Muscle layer of duodenum (tissue), 2 donors: ENCODE measurements around the gene GPR78.

Source experiments
- H3K27ac ChIP-seq: one replicate; pipeline ENCODE4 v1.7.0; 2013; ENCODE audit warnings: mild to moderate bottlenecking, low read length
- H3K27me3 ChIP-seq: one replicate; pipeline ENCODE4 v1.7.0; 2013; ENCODE audit warnings: low read depth, mild to moderate bottlenecking, control low read depth, low read length
- H3K36me3 ChIP-seq, 2 donors: one replicate each; pipeline ENCODE4 v1.7.0; 2013; ENCODE audit warnings: low read length in 2 of 2, control low read depth in 1 of 2, mild to moderate bottlenecking in 1 of 2; ENCODE audit not compliant: insufficient read depth in 2 of 2, control insufficient read depth in 1 of 2
- H3K4me1 ChIP-seq, 2 donors: one replicate each; pipeline ENCODE4 v1.7.0; 2013; ENCODE audit warnings: low read length in 2 of 2, mild to moderate bottlenecking in 2 of 2, control low read depth in 1 of 2, moderate library complexity in 1 of 2; ENCODE audit not compliant: insufficient read depth in 2 of 2, control insufficient read depth in 1 of 2
- H3K4me3 ChIP-seq, 2 donors: one replicate each; pipeline ENCODE4 v1.7.0; 2013; ENCODE audit warnings: low read length in 2 of 2, low read depth in 1 of 2, mild to moderate bottlenecking in 1 of 2
- H3K9me3 ChIP-seq, 2 donors: one replicate each; pipeline ENCODE4 v1.7.0; 2013; ENCODE audit warnings: low read length in 2 of 2, control low read depth in 1 of 2, mild to moderate bottlenecking in 1 of 2; ENCODE audit not compliant: control insufficient read depth in 1 of 2
- donor health status: healthy.

The GPR78 gene

DNA sequence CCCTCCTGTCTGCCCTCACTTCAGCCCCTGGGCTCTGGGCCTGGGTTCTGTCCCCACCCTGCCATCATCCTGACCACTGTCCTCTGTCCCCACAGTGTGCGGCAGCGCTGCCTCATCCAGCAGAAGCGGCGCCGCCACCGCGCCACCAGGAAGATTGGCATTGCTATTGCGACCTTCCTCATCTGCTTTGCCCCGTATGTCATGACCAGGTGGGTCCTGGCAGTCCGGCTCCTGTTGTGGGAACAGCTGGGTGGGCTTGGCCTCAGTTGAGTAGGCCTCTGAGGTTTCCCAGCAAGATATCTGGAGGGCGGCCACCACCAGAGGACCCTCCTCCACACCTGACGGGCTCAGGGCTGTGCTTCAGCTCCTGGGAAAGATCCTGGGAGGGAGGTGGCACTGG, 2.2 kb downstream of the GPR78 start:
- no peaks in the 10 kb centered on the region for H3K9me3 ChIP-seq
- H3K27ac ChIP-seq: no peak overlapping the region
- no peaks in the 10 kb centered on the region for H3K36me3 ChIP-seq
- H3K4me1 ChIP-seq: no peaks in the 10 kb centered on the region
- peaks cover 7% of the 10 kb centered on the region for H3K27me3 ChIP-seq
- no peak overlapping the region for H3K4me3 ChIP-seq

DNA sequence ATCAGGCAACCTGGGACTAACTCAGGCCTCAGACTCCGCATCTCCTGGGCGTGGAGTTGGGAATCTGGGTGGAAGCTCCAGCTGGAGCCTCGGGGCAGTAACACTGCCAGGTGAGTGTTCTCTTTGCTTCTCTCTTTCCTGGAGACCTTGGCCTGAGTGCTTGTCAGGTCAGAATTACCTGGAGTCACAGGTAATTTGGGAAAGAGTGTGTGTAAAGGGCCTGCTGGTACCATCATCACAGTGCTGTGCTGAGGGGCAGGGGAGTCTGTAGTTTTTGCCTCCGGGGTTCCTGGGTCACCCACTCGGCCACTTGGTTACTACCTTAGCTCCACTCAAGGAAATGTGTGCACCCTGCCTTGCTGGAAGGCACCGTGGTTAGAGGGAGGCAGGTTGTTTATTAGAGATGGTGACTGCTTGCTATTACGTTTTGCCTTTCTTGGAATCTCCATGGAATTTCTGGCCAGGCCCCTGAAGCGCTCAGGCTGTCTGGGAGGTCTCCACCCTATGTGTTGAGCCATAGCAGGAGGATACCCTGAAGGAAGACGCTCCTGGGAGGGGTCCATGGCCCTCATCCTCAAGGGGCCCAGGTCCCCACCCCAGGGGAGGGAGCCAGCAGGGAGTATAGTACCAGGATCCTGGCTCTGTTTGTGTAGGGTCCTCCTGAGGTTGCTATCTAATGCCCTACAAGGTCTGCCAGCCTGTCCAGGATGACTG, 2.9 kb downstream of the GPR78 start:
- Histone ChIP-seq H3K4me3 (no peak overlapping the region), H3K27ac (no peak overlapping the region), H3K4me1 (no peaks in the 10 kb centered on the region), H3K27me3 (peaks cover 7% of the 10 kb centered on the region), H3K9me3 (no peaks in the 10 kb centered on the region), H3K36me3 (no peaks in the 10 kb centered on the region)

GRCh38 chr4:8583655-8584025, 3.4 kb downstream of the GPR78 start:
- no peak overlapping the region for H3K4me3 ChIP-seq
- no peak overlapping the region for H3K27ac ChIP-seq
- no peaks in the 10 kb centered on the region for H3K36me3 ChIP-seq
- H3K27me3 ChIP-seq: peaks cover 7% of the 10 kb centered on the region
- H3K4me1 ChIP-seq: no peaks in the 10 kb centered on the region
- no peaks in the 10 kb centered on the region for H3K9me3 ChIP-seq

- Histone ChIP-seq H3K27ac (no peak overlapping the region), H3K4me1 (no peaks in the 10 kb centered on the region), H3K27me3 (peaks cover 7% of the 10 kb centered on the region), H3K4me3 (no peak overlapping the region), H3K36me3 (no peaks in the 10 kb centered on the region), H3K9me3 (no peaks in the 10 kb centered on the region)
Measured at GRCh38 chr4:8585186-8585585, 5.0 kb downstream of the GPR78 start.

DNA sequence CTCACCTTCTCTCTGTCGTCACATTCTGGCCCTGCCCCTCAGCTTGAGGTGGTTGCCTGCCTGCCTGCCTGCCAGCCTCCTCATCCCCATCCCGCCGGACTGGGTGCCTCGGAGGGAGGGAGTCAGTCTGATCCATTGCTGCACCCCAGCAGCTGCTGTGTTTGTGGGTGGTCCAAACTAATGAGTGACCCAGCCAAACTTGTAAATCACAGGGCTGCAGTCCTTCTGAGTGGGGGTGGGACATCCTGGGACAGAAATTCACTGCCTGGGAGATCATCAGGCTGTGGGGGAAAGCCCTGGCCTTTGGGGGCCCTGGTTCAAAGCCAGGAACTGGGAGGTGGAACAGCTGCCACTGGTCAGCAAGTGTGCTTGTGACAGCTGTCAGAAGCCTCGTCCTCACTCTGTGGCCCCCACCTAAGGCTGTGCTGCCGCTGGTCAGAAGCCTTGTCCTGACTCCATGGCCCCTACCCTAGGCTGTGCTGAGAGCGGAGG, 5.6 kb downstream of the GPR78 start:
- no peak overlapping the region for H3K27ac ChIP-seq
- no peaks in the 10 kb centered on the region for H3K9me3 ChIP-seq
- H3K4me3 ChIP-seq: no peak overlapping the region
- H3K27me3 ChIP-seq: peaks cover 7% of the 10 kb centered on the region
- H3K4me1 ChIP-seq: no peaks in the 10 kb centered on the region
- no peaks in the 10 kb centered on the region for H3K36me3 ChIP-seq

DNA sequence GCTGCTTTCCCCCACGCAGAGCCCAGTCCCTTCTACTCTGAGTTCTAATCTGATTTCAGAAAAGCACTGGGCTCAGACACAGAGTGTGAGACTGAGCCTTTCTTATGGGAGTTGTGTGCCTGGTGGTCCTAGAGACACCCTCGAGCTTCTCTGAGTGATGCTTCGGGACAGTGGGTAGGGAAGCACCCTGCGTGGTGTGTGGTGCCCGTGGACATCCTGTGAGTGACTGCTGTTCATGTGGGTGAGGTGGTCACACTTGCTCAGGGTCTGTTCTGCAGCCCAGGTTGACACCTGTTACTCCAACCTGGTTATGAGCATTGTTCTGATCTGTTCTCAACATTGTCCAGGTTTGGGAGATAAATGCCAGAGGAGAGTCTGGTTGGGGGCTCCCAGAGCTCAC, 6.1 kb downstream of the GPR78 start:
- H3K27ac ChIP-seq: no peak overlapping the region
- H3K36me3 ChIP-seq: no peaks in the 10 kb centered on the region
- H3K4me1 ChIP-seq: no peaks in the 10 kb centered on the region
- no peak overlapping the region for H3K4me3 ChIP-seq
- H3K9me3 ChIP-seq: no peaks in the 10 kb centered on the region
- peaks cover 7% of the 10 kb centered on the region for H3K27me3 ChIP-seq

GRCh38 chr4:8586671-8587468, 6.7 kb downstream of the GPR78 start:
- Histone ChIP-seq H3K36me3 (no peaks in the 10 kb centered on the region), H3K4me1 (no peaks in the 10 kb centered on the region), H3K4me3 (no peak overlapping the region), H3K27me3 (peaks cover 7% of the 10 kb centered on the region), H3K27ac (no peak overlapping the region), H3K9me3 (no peaks in the 10 kb centered on the region)

DNA sequence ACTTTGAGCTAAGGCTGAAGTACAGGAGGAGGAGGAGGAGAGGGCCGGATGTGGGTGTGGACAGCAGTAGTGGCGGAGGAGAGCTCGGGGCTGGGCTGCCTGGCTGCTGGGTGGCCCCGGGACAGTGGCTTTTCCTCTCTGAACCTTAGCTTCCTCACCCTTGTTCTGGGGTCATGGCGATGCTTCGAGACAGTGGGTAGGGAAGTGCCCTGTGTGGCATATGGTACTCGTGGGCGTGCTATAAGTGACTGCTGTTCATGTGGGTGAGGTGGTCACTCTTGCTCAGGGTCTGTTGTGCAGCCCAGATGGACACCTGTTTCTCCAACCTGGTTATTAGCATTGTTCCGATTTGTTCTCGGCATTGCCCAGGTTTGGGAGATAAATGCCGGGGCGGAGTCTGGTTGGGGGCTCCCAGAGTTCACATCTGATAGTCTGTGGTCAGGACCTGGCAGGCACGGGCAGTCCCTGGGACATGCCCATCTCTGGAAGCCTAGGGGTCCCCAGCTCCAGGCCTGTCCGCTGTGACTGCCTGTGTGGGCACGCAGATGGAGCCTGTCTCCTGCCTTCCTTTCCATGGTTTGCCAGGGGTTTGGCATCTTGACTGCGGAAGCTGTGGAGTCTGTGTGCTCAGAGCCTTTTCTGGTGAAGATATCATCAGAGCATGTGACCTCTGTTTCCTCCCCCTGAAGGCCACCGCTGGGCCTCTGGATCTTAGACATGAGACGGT, 7.4 kb downstream of the GPR78 start:
- Histone ChIP-seq H3K4me1 (peaks cover 0 to 4% of the 10 kb centered on the region in 2 donors), H3K36me3 (no peaks in the 10 kb centered on the region), H3K9me3 (no peaks in the 10 kb centered on the region), H3K27me3 (peaks cover 7% of the 10 kb centered on the region), H3K4me3 (no peak overlapping the region), H3K27ac (no peak overlapping the region)

GRCh38 chr4:8588196-8588470, 7.9 kb downstream of the GPR78 start:
- peaks cover 10% of the 10 kb centered on the region for H3K27me3 ChIP-seq

GRCh38 chr4:8589336-8589735, 9.1 kb downstream of the GPR78 start:
- Histone ChIP-seq H3K36me3 (no peaks in the 10 kb centered on the region), H3K27ac (no peak overlapping the region), H3K4me3 (no peak overlapping the region), H3K4me1 (peaks cover 0 to 12% of the 10 kb centered on the region in 2 donors), H3K9me3 (no peaks in the 10 kb centered on the region), H3K27me3 (peaks cover 22% of the 10 kb centered on the region)

More at GRCh38 chr4:8588196-8588470, 7.9 kb downstream of the GPR78 start:
- no peaks in the 10 kb centered on the region for H3K9me3 ChIP-seq
- H3K36me3 ChIP-seq: no peaks in the 10 kb centered on the region
- H3K4me1 ChIP-seq: peaks cover 0 to 9% of the 10 kb centered on the region in 2 donors
- H3K4me3 ChIP-seq: no peak overlapping the region
- no peak overlapping the region for H3K27ac ChIP-seq

GRCh38 chr4:8589823-8590545, 9.8 kb downstream of the GPR78 start:
- no peak overlapping the region for H3K27ac ChIP-seq
- no peaks in the 10 kb centered on the region for H3K36me3 ChIP-seq
- peaks cover 23% of the 10 kb centered on the region for H3K27me3 ChIP-seq
- no peaks in the 10 kb centered on the region for H3K9me3 ChIP-seq
- H3K4me3 ChIP-seq: no peak overlapping the region
- H3K4me1 ChIP-seq: peaks cover 0 to 12% of the 10 kb centered on the region in 2 donors
